Measurements from ENCODE around the gene DIAPH3.

The DIAPH3 gene

DNA sequence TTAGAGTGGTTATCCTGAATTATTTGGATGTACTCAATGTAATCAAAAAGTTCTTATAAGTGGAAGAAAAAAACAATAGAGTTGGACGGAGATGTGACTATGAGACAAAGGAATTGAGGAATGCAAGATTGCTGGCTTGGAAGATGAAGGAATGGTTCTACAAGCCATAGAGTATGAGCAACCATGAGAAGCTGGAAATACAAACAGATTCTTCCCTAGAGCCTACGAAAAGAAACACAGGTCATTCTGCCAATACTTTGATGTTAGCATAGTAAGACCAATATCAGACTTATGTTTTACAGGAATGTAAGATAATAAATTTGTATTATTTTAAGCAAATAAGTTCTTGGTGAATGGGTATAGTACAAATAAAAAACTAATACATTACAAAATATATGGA is 249.2 kb downstream of the DIAPH3 start (continued):
- TF ChIP-seq PRDM10 (tag by site-specific recombination; IDR thresholded peaks at IDR 0.05) (no peak), ZNF677 (tag by site-specific recombination; IDR thresholded peaks at IDR 0.05) (no peak), ZNF664 (tag by site-specific recombination; IDR thresholded peaks at IDR 0.05) (no peak), CTCF (tag by site-specific recombination; IDR thresholded peaks at IDR 0.05) (no peak), ZNF157 (tag by site-specific recombination; IDR thresholded peaks at IDR 0.05) (no peak), ZNF623 (tag by site-specific recombination; IDR thresholded peaks at IDR 0.05) (no peak), ZBTB8A (tag by site-specific recombination; IDR thresholded peaks at IDR 0.05) (no peak), ZNF610 (tag by site-specific recombination; IDR thresholded peaks at IDR 0.05; ENCODE audit: borderline replicate concordance) (no peak)

- H3K4me3 ChIP-seq (ENCODE audit: low read depth, low read length): no peak overlapping the region
- H3K27ac ChIP-seq (ENCODE audit: extremely low read depth, low read depth, low read length): no peak overlapping the region
- POLR2A ChIA-PET: no interaction called here
- CTCF ChIA-PET: interaction anchor here (0.6 to 1.0 kb wide), 7 partner anchors 11 to 418 kb away, joined by 3 to 4 read pairs (median 4); no protein-coding TSS in a partner anchor
- no peaks in the 10 kb centered on the region for H3K9me3 ChIP-seq (ENCODE audit: control insufficient read depth, insufficient read depth, low read depth, low read length)
- no peak for TF ChIP-seq ZNF2 (tag by site-specific recombination; IDR thresholded peaks at IDR 0.05)
- peak; percentile 31 for TF ChIP-seq ZNF654 (tag by site-specific recombination; IDR thresholded peaks at IDR 0.05; ENCODE audit: low read depth)
- no peaks in the 10 kb centered on the region for H3K4me1 ChIP-seq (ENCODE audit: control insufficient read depth, insufficient read depth, low read length)
- no peaks in the 10 kb centered on the region for H3K36me3 ChIP-seq (ENCODE audit: control insufficient read depth in 2 of 2, insufficient read depth in 1 of 2, low read length in 2 of 2)
Measured at GRCh38 chr13:59906413-59907049, 257.2 kb downstream of the DIAPH3 start.

DNA sequence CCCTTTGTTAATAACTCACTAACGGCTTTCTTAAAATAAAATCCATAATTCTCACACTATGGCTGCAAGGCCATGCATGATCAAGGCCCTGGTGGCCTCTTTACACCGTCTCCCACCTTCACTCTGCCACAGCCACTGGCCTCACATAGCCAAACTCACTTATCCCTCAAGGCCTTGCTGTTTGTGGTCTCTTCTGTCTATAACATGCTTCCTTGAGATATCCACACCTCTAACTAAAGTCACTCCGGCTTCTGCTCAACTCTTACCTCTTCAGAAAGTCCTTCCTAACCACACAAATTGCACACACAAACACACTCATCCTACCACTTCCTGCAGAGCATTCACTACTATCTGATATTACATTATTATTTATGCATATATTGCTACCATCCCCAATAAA is 262.5 kb downstream of the DIAPH3 start:
- no peak overlapping the region for H3K27ac ChIP-seq (ENCODE audit: extremely low read depth, low read depth, low read length)
- CTCF ChIA-PET: interaction anchor here (0.7 kb wide), 1 partner anchor 33 kb away, joined by 3 read pairs; no protein-coding TSS in a partner anchor
- no peaks in the 10 kb centered on the region for H3K9me3 ChIP-seq (ENCODE audit: control insufficient read depth, insufficient read depth, low read depth, low read length)
- no peaks in the 10 kb centered on the region for H3K36me3 ChIP-seq (ENCODE audit: control insufficient read depth in 2 of 2, insufficient read depth in 1 of 2, low read length in 2 of 2)
- no peaks in the 10 kb centered on the region for H3K4me1 ChIP-seq (ENCODE audit: control insufficient read depth, insufficient read depth, low read length)
- H3K4me3 ChIP-seq (ENCODE audit: low read depth, low read length): no peak overlapping the region
- POLR2A ChIA-PET: no interaction called here
- TF ChIP-seq ZNF221 (tag by site-specific recombination; IDR thresholded peaks at IDR 0.05; ENCODE audit: borderline replicate concordance): no peak
- TF ChIP-seq ZBTB17 (tag by site-specific recombination; IDR thresholded peaks at IDR 0.05): no peak
- no peak for TF ChIP-seq ZNF157 (tag by site-specific recombination; IDR thresholded peaks at IDR 0.05)
- TF ChIP-seq ZNF391 (tag by site-specific recombination; IDR thresholded peaks at IDR 0.05; ENCODE audit: borderline replicate concordance, low read depth): no peak
- TF ChIP-seq ZNF610 (tag by site-specific recombination; IDR thresholded peaks at IDR 0.05; ENCODE audit: borderline replicate concordance): no peak
- no peak for TF ChIP-seq YY2 (tag by site-specific recombination; IDR thresholded peaks at IDR 0.05)
- TF ChIP-seq, protein P1, sequence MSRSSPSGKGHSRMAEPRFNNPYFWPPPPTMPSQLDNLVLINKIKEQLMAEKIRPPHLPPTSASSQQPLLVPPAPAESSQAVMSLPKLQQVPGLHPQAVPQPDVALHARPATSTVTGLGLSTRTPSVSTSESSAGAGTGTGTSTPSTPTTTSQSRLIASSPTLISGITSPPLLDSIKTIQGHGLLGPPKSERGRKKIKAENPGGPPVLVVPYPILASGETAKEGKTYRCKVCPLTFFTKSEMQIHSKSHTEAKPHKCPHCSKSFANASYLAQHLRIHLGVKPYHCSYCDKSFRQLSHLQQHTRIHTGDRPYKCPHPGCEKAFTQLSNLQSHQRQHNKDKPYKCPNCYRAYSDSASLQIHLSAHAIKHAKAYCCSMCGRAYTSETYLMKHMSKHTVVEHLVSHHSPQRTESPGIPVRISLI (tag by site-specific recombination; IDR thresholded peaks at IDR 0.05): no peak
- no peak for TF ChIP-seq ZBTB26 (tag by site-specific recombination; optimal IDR thresholded peaks at IDR 0.05)
- TF ChIP-seq ZNF791 (tag by site-specific recombination; IDR thresholded peaks at IDR 0.05): no peak
- no peak for TF ChIP-seq ZFP69B (tag by site-specific recombination; IDR thresholded peaks at IDR 0.05)
- TF ChIP-seq SP7 (tag by site-specific recombination; IDR thresholded peaks at IDR 0.05): no peak
- no peak for TF ChIP-seq ZNF624 (tag by site-specific recombination; IDR thresholded peaks at IDR 0.05)
